ENCODE data around the gene ZNF230. TPM values are rescaled to one million over a fixed set of nuclear protein-coding genes. Genes with fewer than 3 reads are reported as not detected.
A peak's percentile ranks its signal among the peaks of the same experiment; 100 is the strongest.

ZNF230 gene
- total RNA-seq, 1 donor: 3.9 TPM

- no peak for TF ChIP-seq CTCF (IDR thresholded peaks at IDR 0.05; ENCODE audit: insufficient read depth, low read depth, low read length)
- no peak overlapping the region for H3K4me3 ChIP-seq (ENCODE audit: low read depth, low read length)
- DNase-seq (ENCODE audit: low read depth): no peak
Observed at GRCh38 chr19:44026622-44027021, 23.9 kb downstream of the ZNF230 start.

- H3K4me3 ChIP-seq (ENCODE audit: low read depth, low read length): no peak overlapping the region
- TF ChIP-seq CTCF (IDR thresholded peaks at IDR 0.05; ENCODE audit: insufficient read depth, low read depth, low read length): no peak
- DNase-seq (ENCODE audit: low read depth): no peak
Observed at GRCh38 chr19:44032001-44032610, 29.3 kb downstream of the ZNF230 start.

GRCh38 chr19:44042147-44042546 is 39.4 kb downstream of the ZNF230 start:
- no peak for TF ChIP-seq CTCF (IDR thresholded peaks at IDR 0.05; ENCODE audit: insufficient read depth, low read depth, low read length)
- H3K4me3 ChIP-seq (ENCODE audit: low read depth, low read length): no peak overlapping the region
- DNase-seq (ENCODE audit: low read depth): no peak

DNA sequence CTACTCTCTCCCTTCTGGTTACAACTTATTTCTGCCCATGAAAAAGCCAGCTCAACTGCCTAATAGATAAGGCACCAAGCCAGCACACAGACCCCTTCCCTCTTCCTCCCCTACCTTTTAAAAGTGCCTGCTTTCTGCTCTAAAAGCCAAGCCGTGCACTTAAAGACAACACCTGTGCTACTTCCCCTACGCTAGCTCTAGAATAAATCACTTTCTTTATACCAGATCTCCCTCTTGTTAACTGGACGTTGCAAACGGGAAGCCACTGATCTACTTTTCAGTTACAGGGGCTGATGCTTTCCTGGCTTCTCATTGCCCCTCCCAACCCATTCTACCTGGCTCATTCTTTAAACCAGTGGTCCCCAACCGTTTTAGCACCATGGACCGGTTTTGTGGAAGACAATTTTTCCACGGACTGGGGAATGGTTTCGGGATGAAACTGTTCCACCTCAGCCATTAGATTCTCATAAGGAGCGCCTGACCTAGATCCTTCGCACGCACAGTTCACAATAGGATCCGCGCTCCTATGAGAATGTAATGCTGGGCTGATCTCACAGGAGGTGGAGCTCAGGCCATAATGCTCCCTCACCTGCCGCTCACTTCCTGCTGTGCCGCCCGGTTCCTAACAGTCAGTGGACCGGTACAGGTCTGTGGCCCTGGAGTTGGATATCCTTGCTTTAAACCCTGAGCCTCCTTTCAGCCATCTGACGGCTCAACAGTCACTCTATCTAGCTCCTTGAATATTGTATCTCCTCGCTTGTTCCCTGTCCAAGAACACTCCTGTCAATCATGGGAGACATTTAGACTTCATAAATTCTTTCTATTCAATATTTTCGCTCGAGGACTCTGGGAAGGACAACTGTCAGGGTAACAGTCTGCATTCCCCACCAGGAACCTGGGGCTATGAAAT is 48.2 kb downstream of the ZNF230 start:
- no peak for DNase-seq (ENCODE audit: low read depth)
- peak overlapping the region; percentile 95 for H3K4me3 ChIP-seq (ENCODE audit: low read depth, low read length)
- TF ChIP-seq CTCF (IDR thresholded peaks at IDR 0.05; ENCODE audit: insufficient read depth, low read depth, low read length): no peak

GRCh38 chr19:44051650-44052402 is 49.1 kb downstream of the ZNF230 start, which contains the start of gene ZNF223:
Gene ZNF223, plus strand, starts transcription at chr19:44052036. Its CDS starts 3,141 bp downstream, at chr19:44055177.
- TF ChIP-seq CTCF (IDR thresholded peaks at IDR 0.05; ENCODE audit: insufficient read depth, low read depth, low read length): no peak
- H3K4me3 ChIP-seq (ENCODE audit: low read depth, low read length): peak within 1 kb of the TSS; percentile 95
- DNase-seq (ENCODE audit: low read depth): peak; percentile 91

DNA sequence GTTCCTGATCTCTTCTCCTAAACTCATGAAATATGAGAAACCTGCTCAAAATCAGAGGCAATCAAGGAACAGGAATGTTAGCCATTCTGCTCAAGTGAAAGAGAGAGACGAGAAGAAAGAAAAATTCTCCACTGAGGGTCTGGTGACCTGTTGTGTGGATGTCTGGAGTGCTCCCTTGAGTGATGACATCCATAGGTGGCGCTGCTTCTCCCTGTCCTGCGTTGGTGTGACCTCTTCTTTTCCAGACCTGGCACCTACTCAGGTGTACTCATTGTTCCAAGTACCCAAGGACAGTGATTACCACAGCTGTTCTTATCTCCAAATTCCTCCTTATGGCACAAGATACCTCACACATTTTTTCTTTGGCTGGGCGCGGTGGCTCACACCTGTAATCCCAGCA is 53.1 kb downstream of the ZNF230 start:
- DNase-seq (ENCODE audit: low read depth): no peak
- no peak for TF ChIP-seq CTCF (IDR thresholded peaks at IDR 0.05; ENCODE audit: insufficient read depth, low read depth, low read length)
- no peak overlapping the region for H3K4me3 ChIP-seq (ENCODE audit: low read depth, low read length)
